Esophagus muscularis mucosa (tissue), 4 donors: ENCODE data around the gene B4GALT4. TPM values are rescaled to one million over a fixed set of nuclear protein-coding genes. Genes with fewer than 3 reads are reported as not detected.

ENCODE experiments used
- DNase-seq: peaks from one replicate; pipeline ENCODE4 v3.0.0-alpha.2; 2017; ENCODE audit errors: extremely low spot score
- H3K27ac ChIP-seq, 4 donors: fragments of 200-600 bp; sonication (generic); replicated peaks in 1 of 4; 1 replicate in 3 of 4; 2 replicates in 1 of 4; pipeline ENCODE4 v1.5.1; 2016 to 2019; ENCODE audit warnings: mild to moderate bottlenecking in 1 of 4
- H3K27me3 ChIP-seq, 4 donors: fragments of 200-600 bp; sonication (generic); one replicate each; pipeline versions ENCODE4 v1.5.1 to v1.6.0; 2016 to 2019
- H3K36me3 ChIP-seq, 4 donors: fragments of 200-600 bp; sonication (generic); one replicate each; pipeline ENCODE4 v1.5.1; 2016 to 2019
- H3K4me1 ChIP-seq, 4 donors: fragments of 200-600 bp; sonication (generic); one replicate each; pipeline ENCODE4 v1.5.1; 2016 to 2019
- H3K4me3 ChIP-seq, 4 donors: fragments of 200-600 bp; sonication (generic); 1 replicate in 2 of 4; 2 replicates in 2 of 4; pipeline ENCODE4 v1.5.1; 2016 to 2019; ENCODE audit warnings: mild to moderate bottlenecking in 4 of 4, moderate library complexity in 1 of 4
- H3K9me3 ChIP-seq, 4 donors: fragments of 200-600 bp; sonication (generic); 1 replicate in 3 of 4; 2 replicates in 1 of 4; pipeline ENCODE4 v1.5.1; 2016 to 2019
- EP300 ChIP-seq: sonication (generic); formaldehyde crosslinking; IDR thresholded peaks from one replicate; pipeline ENCODE4 v1.6.1; 2017; ENCODE audit warnings: antibody characterized with exemption
- POLR2A ChIP-seq: fragments of 450-650 bp; IDR thresholded peaks from one replicate; pipeline ENCODE4 v1.6.1; 2017; ENCODE audit warnings: antibody characterized with exemption, moderate library complexity, mild to moderate bottlenecking, low read depth
- POLR2AphosphoS5 ChIP-seq, 2 donors: sonication (generic); formaldehyde crosslinking; IDR thresholded peaks; one replicate each; pipeline ENCODE4 v1.6.1; 2017; ENCODE audit warnings: antibody characterized with exemption in 2 of 2
- WGBS: methylation state at CpG from one replicate; pipeline ENCODE4 v1.1.5; 2018; 5-methylcytosine and 5-hydroxymethylcytosine counted together
- intact Hi-C: fragments of 100-400 bp; cut with DNase I; formaldehyde crosslinking; loops from one replicate; pipeline ENCODE4 v1.15.1; 2023
- total RNA-seq, 4 donors: library from RNA; depleted of rRNA; stranded (reverse); fragments of >200 nt; gene quantifications; one replicate each; pipeline versions ENCODE4 v1.1.0 to v1.2.1, GENCODE V29; 2016
- TF ChIP-seq, protein P1 (sequence below), 3 experiments: fragments of 200-600 bp in 2 of 3; fragments of 450-650 bp in 1 of 3; sonication (generic) in 2 of 3; IDR thresholded peaks; one replicate each; pipeline ENCODE4 v1.5.1; 2017 to 2019; ENCODE audit warnings: antibody characterized with exemption in 3 of 3, mild to moderate bottlenecking in 2 of 3, moderate library complexity in 1 of 3

The B4GALT4 gene
- total RNA-seq, 4 donors from 2014 or later, result 13.3 to 15.4 (median 14.0) TPM

DNA sequence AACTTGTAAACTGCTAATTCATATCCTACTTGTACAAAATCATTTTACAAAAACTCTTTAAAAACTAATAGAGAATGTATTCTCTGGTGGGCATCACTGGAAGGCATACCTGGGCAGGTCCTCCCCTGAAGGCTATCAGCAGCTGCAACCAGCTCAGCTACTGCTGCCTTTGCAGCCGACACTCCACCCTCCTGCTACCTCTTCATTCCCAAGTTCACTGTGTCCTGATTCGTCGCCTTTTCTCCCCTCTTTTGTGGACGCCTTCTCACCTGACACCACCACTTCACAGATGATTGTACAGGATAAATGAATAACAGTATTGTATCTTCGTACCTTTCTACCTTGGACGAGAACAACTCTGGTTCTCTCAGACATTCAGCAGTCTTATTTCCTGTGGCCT lies 28.9 kb downstream of the B4GALT4 start:
- no peak for TF ChIP-seq POLR2A
- TF ChIP-seq, protein P1, sequence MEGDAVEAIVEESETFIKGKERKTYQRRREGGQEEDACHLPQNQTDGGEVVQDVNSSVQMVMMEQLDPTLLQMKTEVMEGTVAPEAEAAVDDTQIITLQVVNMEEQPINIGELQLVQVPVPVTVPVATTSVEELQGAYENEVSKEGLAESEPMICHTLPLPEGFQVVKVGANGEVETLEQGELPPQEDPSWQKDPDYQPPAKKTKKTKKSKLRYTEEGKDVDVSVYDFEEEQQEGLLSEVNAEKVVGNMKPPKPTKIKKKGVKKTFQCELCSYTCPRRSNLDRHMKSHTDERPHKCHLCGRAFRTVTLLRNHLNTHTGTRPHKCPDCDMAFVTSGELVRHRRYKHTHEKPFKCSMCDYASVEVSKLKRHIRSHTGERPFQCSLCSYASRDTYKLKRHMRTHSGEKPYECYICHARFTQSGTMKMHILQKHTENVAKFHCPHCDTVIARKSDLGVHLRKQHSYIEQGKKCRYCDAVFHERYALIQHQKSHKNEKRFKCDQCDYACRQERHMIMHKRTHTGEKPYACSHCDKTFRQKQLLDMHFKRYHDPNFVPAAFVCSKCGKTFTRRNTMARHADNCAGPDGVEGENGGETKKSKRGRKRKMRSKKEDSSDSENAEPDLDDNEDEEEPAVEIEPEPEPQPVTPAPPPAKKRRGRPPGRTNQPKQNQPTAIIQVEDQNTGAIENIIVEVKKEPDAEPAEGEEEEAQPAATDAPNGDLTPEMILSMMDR (IDR thresholded peaks at IDR 0.05), result no peak
- TF ChIP-seq POLR2AphosphoS5 (IDR thresholded peaks at IDR 0.05), result no peak
- TF ChIP-seq EP300, result no peak
- intact Hi-C loops, result no loop called here
- Histone ChIP-seq H3K4me1 (no peaks in the 10 kb centered on the region), H3K9me3 (no peaks in the 10 kb centered on the region), H3K4me3 (no peak overlapping the region), H3K27ac (no peak overlapping the region), H3K36me3 (peaks cover 47 to 78% (median 66%) of the 10 kb centered on the region in 4 donors), H3K27me3 (no peaks in the 10 kb centered on the region)
- WGBS, result 89% methylated on average over 6 of the region's 6 CpGs
- DNase-seq, result peak; percentile 60

DNA sequence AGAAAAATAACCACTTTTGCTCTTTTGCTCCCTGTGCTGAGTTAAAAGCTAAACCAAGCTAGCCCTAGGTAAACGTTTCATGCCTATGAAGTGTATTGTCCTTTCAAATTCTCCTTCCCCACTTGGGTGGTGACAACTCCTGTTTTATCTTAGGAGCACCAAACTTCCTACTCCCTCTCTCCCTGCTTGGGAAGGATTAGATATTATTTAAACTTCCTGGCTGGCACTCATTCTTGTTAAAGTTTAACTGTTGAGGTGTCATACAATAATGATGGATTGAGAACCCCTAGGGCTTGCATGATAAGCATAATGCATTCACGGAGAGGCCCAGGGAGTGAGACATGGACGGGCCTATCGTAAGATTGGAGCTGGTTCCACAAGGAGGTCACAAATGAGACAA lies 29.5 kb downstream of the B4GALT4 start:
- intact Hi-C loops, result no loop called here

DNA sequence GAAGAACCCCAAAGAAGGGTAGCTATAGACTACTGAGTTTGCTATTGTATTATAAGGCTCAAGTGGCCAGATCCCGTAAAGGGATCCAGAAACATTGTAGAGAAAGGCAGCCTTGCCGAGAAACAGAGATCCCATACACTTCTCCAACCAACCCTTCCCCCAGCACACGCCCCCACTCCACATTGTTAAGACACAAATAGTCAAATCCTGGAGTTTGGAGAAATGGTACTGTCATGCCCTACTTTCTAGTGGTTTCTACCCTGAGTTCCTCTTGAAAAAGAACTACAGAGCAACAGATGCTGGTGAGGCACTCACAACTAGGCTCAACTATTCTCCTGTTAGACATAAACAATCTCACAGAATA lies 33.2 kb downstream of the B4GALT4 start:
- WGBS, result 85% methylated on average over 3 of the region's 3 CpGs
- Histone ChIP-seq H3K4me3 (no peak overlapping the region), H3K27me3 (no peaks in the 10 kb centered on the region), H3K27ac (no peak overlapping the region), H3K4me1 (peaks cover 0 to 4% (median 0%) of the 10 kb centered on the region in 4 donors), H3K36me3 (peaks cover 18 to 35% (median 26%) of the 10 kb centered on the region in 4 donors), H3K9me3 (no peaks in the 10 kb centered on the region)
- TF ChIP-seq, protein P1 (IDR thresholded peaks at IDR 0.05), result no peak
- TF ChIP-seq POLR2A (no peak), EP300 (no peak), POLR2AphosphoS5 (IDR thresholded peaks at IDR 0.05) (no peak)
- no peak for DNase-seq
- intact Hi-C loops, result no loop called here

More for the DNA sequence above, 29.5 kb downstream of the B4GALT4 start:
- H3K9me3 ChIP-seq, result no peaks in the 10 kb centered on the region
- no peak overlapping the region for H3K27ac ChIP-seq
- H3K27me3 ChIP-seq, result no peaks in the 10 kb centered on the region
- TF ChIP-seq POLR2AphosphoS5 (IDR thresholded peaks at IDR 0.05) (no peak), EP300 (no peak)
- TF ChIP-seq, protein P1 (IDR thresholded peaks at IDR 0.05), result no peak
- DNase-seq, result no peak
- H3K4me3 ChIP-seq, result no peak overlapping the region
- 44% methylated on average over 4 of the region's 4 CpGs for WGBS
- H3K4me1 ChIP-seq, result no peaks in the 10 kb centered on the region
- peaks cover 47 to 72% (median 61%) of the 10 kb centered on the region in 4 donors for H3K36me3 ChIP-seq

DNA sequence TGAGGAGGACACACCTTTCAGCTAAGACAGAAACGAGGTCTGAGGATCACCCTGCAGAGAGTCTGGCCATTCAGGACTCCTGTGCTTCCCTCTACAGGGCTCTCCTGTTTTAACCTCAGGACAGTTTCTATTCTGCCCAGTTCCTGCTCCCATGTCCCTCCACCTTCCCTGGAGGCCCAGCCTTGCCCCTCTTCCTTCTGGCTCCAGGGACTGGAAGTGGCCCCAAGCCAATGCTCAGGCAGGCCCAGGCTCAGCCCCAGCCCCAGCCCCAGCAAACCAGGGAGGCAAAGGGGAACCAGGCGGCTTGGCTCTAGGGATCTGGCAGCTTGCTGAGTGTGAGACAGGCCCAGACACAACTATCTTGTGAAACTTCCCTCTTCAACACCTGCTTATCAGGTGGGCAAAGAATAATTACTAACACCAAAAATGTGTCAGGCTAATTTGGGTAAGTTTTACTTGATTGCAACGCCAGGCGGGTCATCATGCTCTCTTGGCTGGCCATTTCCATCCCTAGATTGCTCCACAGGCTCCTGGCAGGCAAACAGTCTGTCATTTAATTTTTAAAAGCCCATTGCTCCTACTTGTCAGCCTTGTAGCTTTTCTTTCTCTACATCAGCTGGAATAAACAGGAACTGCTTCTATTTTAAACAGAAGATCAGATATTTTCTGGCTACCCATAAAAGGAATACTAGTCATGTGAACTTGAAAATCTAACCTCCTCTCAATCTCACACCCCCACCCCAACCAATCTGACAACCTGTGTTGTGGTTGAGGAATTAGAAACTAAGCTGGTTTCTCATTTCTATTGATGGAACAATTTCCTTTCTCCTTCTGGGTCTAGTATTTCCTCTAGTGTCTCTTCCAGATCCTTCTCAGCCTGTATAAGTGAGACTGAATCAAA lies 33.8 kb downstream of the B4GALT4 start:
- H3K27ac ChIP-seq, result no peak overlapping the region
- intact Hi-C loops, result no loop called here
- no peak overlapping the region for H3K4me3 ChIP-seq
- TF ChIP-seq EP300, result no peak
- 86% methylated on average over 3 of the region's 4 CpGs for WGBS
- H3K4me1 ChIP-seq, result peaks cover 0 to 4% (median 0%) of the 10 kb centered on the region in 4 donors
- peaks cover 11 to 29% (median 21%) of the 10 kb centered on the region in 4 donors for H3K36me3 ChIP-seq
- H3K9me3 ChIP-seq, result no peaks in the 10 kb centered on the region
- DNase-seq, result no peak
- H3K27me3 ChIP-seq, result no peaks in the 10 kb centered on the region

DNA sequence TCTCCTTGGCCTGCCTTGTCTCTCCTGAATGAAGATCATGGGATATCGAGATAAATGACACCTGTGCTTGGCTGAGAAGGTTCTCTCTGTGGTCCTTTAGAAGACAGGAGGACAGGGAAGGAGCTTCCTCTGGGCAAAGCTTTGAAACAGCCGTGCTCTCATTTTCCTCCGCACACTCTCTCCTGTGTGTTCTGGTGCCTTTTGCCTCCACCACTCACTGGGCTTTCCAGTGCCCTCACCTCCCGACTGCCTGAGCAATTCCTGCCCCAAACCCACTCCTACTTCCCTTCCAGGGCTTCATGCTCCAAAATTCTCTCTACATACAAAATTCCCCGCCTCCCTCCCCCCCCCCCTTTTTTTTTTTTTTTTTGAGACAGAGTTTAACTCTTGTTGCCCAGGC lies 35.0 kb downstream of the B4GALT4 start:
- Histone ChIP-seq H3K9me3 (no peaks in the 10 kb centered on the region), H3K36me3 (peaks cover 0 to 18% (median 15%) of the 10 kb centered on the region in 4 donors), H3K27me3 (no peaks in the 10 kb centered on the region), H3K27ac (no peak overlapping the region), H3K4me1 (peaks cover 0 to 4% (median 0%) of the 10 kb centered on the region in 4 donors), H3K4me3 (no peak overlapping the region)
- no peak for TF ChIP-seq EP300
- TF ChIP-seq POLR2A, result no peak
- TF ChIP-seq, protein P1 (IDR thresholded peaks at IDR 0.05), result no peak
- TF ChIP-seq POLR2AphosphoS5 (IDR thresholded peaks at IDR 0.05), result no peak
- intact Hi-C loops, result no loop called here
- WGBS, result 74% methylated on average over 5 of the region's 5 CpGs
- DNase-seq, result no peak
